Gastroesophageal sphincter (tissue), 4 donors: ENCODE data around the gene SLC22A7. TPM values are rescaled to one million over a fixed set of nuclear protein-coding genes. Genes with fewer than 3 reads are reported as not detected.

ENCODE experiments used
- ATAC-seq: fragments of 150-250 bp; one replicate; pipeline ENCODE4 v1.9.1; 2016; ENCODE audit warnings: mild to moderate bottlenecking, moderate library complexity
- H3K27ac ChIP-seq, 4 donors: fragments of 200-600 bp; sonication (generic) in 3 of 4; 1 replicate in 3 of 4; 2 replicates in 1 of 4; pipeline ENCODE4 v1.5.1; 2016 to 2019
- H3K27me3 ChIP-seq: fragments of 200-600 bp; sonication (generic); one replicate; pipeline ENCODE4 v1.5.1; 2019
- H3K36me3 ChIP-seq, 2 donors: fragments of 200-600 bp; sonication (generic); one replicate each; pipeline ENCODE4 v1.5.1; 2019; ENCODE audit warnings: control low read depth in 1 of 2
- H3K4me1 ChIP-seq, 3 donors: fragments of 200-600 bp; sonication (generic); 1 replicate in 2 of 3; 2 replicates in 1 of 3; pipeline ENCODE4 v1.5.1; 2016 to 2019; ENCODE audit warnings: control low read depth in 2 of 3
- H3K4me3 ChIP-seq, 2 donors: fragments of 200-600 bp; sonication (generic); one replicate each; pipeline ENCODE4 v1.5.1; 2019; ENCODE audit warnings: mild to moderate bottlenecking in 1 of 2, moderate library complexity in 1 of 2
- H3K9me3 ChIP-seq, 3 donors: fragments of 200-600 bp; sonication (generic); one replicate each; pipeline ENCODE4 v1.5.1; 2017 to 2019; ENCODE audit warnings: control low read depth in 2 of 3
- EP300 ChIP-seq: sonication (generic); formaldehyde crosslinking; IDR thresholded peaks from one replicate; pipeline ENCODE4 v1.6.1; 2017; ENCODE audit warnings: antibody characterized with exemption, mild to moderate bottlenecking
- POLR2A ChIP-seq, 2 donors: fragments of 450-650 bp; IDR thresholded peaks; one replicate each; pipeline ENCODE4 v1.6.1; 2017; ENCODE audit warnings: antibody characterized with exemption in 2 of 2, mild to moderate bottlenecking in 2 of 2, moderate library complexity in 1 of 2
- POLR2AphosphoS5 ChIP-seq: sonication (generic); formaldehyde crosslinking; IDR thresholded peaks from one replicate; pipeline ENCODE4 v1.6.1; 2017; ENCODE audit warnings: antibody characterized with exemption
- WGBS, 2 donors: methylation state at CpG; one replicate each; pipeline ENCODE4 v1.1.5; 2018; ENCODE audit warnings: low coverage in 1 of 2; 5-methylcytosine and 5-hydroxymethylcytosine counted together
- total RNA-seq, 4 donors: library from RNA; depleted of rRNA; stranded (reverse); fragments of >200 nt; gene quantifications; one replicate each; pipeline ENCODE4 v1.1.0, GENCODE V29; 2016
- TF ChIP-seq, protein P1 (sequence below), 4 experiments: fragments of 200-600 bp in 2 of 4; fragments of 450-650 bp in 2 of 4; sonication (generic) in 1 of 4; IDR thresholded peaks; one replicate each; pipeline ENCODE4 v1.5.1; 2017 to 2019; ENCODE audit warnings: antibody characterized with exemption in 4 of 4, mild to moderate bottlenecking in 2 of 4, moderate library complexity in 2 of 4

The SLC22A7 gene
- total RNA-seq, 4 donors from 2014 or later: not detected

DNA sequence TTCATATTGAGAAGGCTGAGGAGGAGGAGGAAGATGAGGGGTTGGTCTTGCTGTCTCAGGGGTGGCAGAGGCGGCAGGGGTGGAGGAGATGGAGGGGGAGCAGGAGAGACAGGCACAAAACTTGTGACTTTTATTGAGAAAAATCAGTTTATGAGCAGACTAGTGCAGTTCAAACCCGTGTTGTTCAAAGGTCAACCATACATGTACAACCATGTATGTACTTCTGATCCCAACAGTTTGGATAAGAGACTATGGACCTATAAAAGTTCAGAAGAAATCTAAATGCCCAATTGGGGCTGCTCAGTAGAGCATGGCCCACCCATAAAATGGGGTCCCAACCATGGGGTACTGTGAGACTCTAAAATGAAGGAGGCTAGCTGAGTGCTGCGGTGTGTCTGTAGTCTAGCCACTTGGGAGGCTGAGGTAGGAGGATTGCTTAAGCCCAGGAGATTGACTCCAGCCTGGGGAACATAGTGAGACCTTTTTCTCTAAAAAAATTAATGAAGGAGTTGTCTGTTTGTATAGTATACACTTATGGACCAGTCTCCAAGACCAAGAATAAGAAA is 7.6 kb upstream of the SLC22A7 start:
- no peak overlapping the region for H3K4me3 ChIP-seq
- no peak for ATAC-seq
- 50 to 79% methylated on average over 3 of the region's 3 CpGs for WGBS, 2 donors
- H3K36me3 ChIP-seq: no peaks in the 10 kb centered on the region
- no peak overlapping the region for H3K27ac ChIP-seq
- H3K27me3 ChIP-seq: peaks cover 16% of the 10 kb centered on the region
- H3K4me1 ChIP-seq: peaks cover 0 to under 1% (median 0%) of the 10 kb centered on the region in 3 donors
- no peak for TF ChIP-seq EP300
- no peak for TF ChIP-seq POLR2A (IDR thresholded peaks at IDR 0.05)
- TF ChIP-seq POLR2AphosphoS5: no peak
- TF ChIP-seq, protein P1, sequence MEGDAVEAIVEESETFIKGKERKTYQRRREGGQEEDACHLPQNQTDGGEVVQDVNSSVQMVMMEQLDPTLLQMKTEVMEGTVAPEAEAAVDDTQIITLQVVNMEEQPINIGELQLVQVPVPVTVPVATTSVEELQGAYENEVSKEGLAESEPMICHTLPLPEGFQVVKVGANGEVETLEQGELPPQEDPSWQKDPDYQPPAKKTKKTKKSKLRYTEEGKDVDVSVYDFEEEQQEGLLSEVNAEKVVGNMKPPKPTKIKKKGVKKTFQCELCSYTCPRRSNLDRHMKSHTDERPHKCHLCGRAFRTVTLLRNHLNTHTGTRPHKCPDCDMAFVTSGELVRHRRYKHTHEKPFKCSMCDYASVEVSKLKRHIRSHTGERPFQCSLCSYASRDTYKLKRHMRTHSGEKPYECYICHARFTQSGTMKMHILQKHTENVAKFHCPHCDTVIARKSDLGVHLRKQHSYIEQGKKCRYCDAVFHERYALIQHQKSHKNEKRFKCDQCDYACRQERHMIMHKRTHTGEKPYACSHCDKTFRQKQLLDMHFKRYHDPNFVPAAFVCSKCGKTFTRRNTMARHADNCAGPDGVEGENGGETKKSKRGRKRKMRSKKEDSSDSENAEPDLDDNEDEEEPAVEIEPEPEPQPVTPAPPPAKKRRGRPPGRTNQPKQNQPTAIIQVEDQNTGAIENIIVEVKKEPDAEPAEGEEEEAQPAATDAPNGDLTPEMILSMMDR (IDR thresholded peaks at IDR 0.05): no peak
- H3K9me3 ChIP-seq: no peaks in the 10 kb centered on the region

DNA sequence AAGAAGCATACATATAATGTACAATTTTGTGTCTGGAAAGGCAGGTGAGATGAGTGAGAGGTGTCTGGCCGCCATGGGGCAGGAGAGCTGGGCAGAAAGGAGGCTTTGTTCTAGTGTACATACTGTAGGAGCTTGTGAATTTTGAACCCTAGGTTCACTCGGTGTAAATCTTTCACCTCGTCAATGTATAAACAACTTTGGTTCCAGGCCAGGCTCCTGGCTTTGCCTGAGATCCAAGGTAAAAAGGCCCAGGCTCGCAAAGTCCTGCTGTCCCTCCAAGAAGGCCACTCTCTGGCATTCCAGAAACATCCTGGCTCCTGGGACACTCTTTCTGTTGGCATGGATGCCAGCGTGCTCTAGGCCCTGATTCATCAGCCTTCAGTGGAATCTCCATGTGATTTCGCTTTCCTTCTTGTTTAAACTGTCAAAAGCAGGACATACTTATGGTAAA is 7.1 kb upstream of the SLC22A7 start:
- 56 to 100% methylated on average over 1 to 5 of the region's 6 CpGs for WGBS, 2 donors
- H3K27ac ChIP-seq: no peak overlapping the region
- H3K9me3 ChIP-seq: no peaks in the 10 kb centered on the region
- H3K4me1 ChIP-seq: no peaks in the 10 kb centered on the region
- no peaks in the 10 kb centered on the region for H3K36me3 ChIP-seq
- TF ChIP-seq EP300 (no peak), POLR2A (IDR thresholded peaks at IDR 0.05) (no peak), POLR2AphosphoS5 (no peak)
- TF ChIP-seq, protein P1 (IDR thresholded peaks at IDR 0.05): no peak
- ATAC-seq: no peak
- peaks cover 11% of the 10 kb centered on the region for H3K27me3 ChIP-seq
- no peak overlapping the region for H3K4me3 ChIP-seq

DNA sequence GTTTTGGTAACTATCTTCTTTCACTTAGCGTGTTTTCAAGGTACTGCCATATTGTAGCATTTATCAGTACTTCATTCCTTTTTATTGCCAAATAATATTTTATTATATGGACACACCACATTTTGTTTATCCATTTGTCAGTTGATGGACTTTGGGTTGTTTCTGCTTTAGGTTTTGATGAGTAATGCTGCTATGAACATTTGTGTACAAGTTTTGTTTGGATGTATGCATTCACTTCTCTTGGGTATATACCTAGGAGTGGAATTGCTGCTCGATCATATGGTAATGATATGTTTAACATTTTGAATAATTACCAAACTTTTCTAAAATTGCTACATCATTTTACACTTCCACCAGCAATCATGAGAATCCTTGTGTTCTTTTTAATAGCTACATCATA is 6.4 kb upstream of the SLC22A7 start:
- WGBS, 2 donors: 91 to 94% methylated on average over 2 of the region's 2 CpGs
- no peak for ATAC-seq
- TF ChIP-seq, protein P1 (IDR thresholded peaks at IDR 0.05): no peak
- TF ChIP-seq EP300: no peak
- TF ChIP-seq POLR2AphosphoS5: no peak
- TF ChIP-seq POLR2A (IDR thresholded peaks at IDR 0.05): no peak
- H3K4me3 ChIP-seq: no peak overlapping the region
- peaks cover 3% of the 10 kb centered on the region for H3K27me3 ChIP-seq
- no peaks in the 10 kb centered on the region for H3K36me3 ChIP-seq
- no peaks in the 10 kb centered on the region for H3K9me3 ChIP-seq
- H3K4me1 ChIP-seq: no peaks in the 10 kb centered on the region
- H3K27ac ChIP-seq: no peak overlapping the region

DNA sequence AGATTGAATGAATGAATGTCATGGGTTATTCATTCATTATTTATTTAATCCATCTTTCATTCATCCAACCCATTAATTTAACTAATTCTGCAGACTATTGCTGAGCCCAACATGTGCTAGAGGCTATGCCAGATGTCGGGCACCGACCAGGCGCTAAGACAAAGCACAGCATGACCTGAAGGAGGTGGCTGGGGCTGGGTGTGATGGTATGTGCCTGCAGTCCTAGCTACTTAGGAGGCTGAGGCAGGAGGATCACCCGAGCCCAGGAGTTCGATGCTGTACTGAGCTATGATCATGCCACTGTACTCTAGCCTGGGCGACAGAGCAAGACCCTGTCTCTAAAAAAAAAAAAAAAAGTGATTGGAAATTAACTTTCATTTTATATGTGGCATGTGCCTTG is 5.7 kb upstream of the SLC22A7 start:
- TF ChIP-seq, protein P1 (IDR thresholded peaks at IDR 0.05): no peak
- TF ChIP-seq POLR2AphosphoS5: no peak
- no peak for TF ChIP-seq EP300
- TF ChIP-seq POLR2A (IDR thresholded peaks at IDR 0.05): no peak
- no peaks in the 10 kb centered on the region for H3K36me3 ChIP-seq
- 92% methylated on average over 2 of the region's 6 CpGs; no CpG with 5 or more reads in 1 of the 2 donors for WGBS, 2 donors
- H3K9me3 ChIP-seq: no peaks in the 10 kb centered on the region
- H3K27me3 ChIP-seq: no peaks in the 10 kb centered on the region
- no peaks in the 10 kb centered on the region for H3K4me1 ChIP-seq
- ATAC-seq: no peak
- H3K27ac ChIP-seq: no peak overlapping the region
- H3K4me3 ChIP-seq: no peak overlapping the region

DNA sequence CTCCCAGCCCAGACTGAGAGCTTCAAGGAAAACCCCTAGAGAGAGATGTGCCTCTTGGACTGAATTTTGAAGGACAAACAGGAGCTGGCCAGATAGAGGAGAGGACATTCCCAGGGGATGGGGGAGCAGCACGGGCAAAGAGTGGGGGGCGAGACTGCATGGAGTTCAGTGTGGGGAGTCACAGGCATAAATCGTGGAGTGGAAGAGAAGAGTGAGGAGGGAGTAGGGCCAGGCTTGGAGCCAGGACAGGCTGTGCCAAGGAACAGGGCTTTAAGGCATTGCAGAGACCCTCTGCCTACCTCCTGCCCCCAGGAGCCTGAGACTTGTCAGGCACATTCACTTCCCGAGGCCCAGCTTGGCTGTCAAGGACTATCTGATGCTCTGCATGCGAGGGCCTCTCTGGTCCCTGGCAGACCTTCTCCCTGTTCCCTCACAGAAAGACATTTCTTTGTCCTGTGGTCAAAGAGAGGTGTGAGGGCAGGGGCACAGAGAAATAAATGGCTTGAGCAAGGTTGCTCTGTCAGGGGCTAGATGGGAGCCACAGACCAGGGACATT is 5.2 kb upstream of the SLC22A7 start:
- WGBS, 2 donors: 81% methylated on average over 5 of the region's 5 CpGs; no CpG with 5 or more reads in 1 of the 2 donors
- ATAC-seq: no peak

More for the DNA sequence above, 5.2 kb upstream of the SLC22A7 start:
- H3K27me3 ChIP-seq: peaks cover 4% of the 10 kb centered on the region
- no peaks in the 10 kb centered on the region for H3K36me3 ChIP-seq
- no peaks in the 10 kb centered on the region for H3K9me3 ChIP-seq
- no peak overlapping the region for H3K27ac ChIP-seq
- no peak overlapping the region for H3K4me3 ChIP-seq
- no peaks in the 10 kb centered on the region for H3K4me1 ChIP-seq
- TF ChIP-seq POLR2AphosphoS5: no peak
- no peak for TF ChIP-seq POLR2A (IDR thresholded peaks at IDR 0.05)
- TF ChIP-seq EP300: no peak
- TF ChIP-seq, protein P1 (IDR thresholded peaks at IDR 0.05): no peak
